ENCODE data around the gene CYP4F2.
"Not testable (repeated sequence)": the region's sequence is repeated elsewhere in the genome, so short reads cannot be mapped to it uniquely, and the experiment has no call there.

The CYP4F2 gene, protein sequence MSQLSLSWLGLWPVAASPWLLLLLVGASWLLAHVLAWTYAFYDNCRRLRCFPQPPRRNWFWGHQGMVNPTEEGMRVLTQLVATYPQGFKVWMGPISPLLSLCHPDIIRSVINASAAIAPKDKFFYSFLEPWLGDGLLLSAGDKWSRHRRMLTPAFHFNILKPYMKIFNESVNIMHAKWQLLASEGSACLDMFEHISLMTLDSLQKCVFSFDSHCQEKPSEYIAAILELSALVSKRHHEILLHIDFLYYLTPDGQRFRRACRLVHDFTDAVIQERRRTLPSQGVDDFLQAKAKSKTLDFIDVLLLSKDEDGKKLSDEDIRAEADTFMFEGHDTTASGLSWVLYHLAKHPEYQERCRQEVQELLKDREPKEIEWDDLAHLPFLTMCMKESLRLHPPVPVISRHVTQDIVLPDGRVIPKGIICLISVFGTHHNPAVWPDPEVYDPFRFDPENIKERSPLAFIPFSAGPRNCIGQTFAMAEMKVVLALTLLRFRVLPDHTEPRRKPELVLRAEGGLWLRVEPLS

GRCh38 chr19:15897738-15898276 lies at the start of gene CYP4F2:
Gene CYP4F2 (minus strand): TSS chr19:15898074. CDS start chr19:15897611, 463 bp downstream.
- no peak for DNase-seq (ENCODE audit: low read depth)

DNA sequence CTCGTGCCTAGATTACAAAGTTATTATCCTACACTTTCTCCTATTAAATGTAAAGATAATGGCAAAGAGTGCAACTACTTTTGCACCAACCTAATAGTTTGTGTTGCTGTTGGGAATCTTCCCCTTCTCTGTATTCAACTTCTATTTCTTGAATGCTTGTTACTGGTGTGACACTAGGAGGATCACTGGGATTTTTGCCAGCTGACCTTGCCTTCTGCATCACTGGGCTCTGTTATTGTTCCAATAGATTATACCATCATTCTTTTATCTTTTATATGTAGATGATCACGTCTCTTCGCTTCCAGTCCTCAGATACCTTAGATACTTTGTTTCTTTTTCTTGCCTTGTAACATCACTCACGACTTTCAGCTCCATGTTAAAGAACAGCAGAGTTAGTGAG lies 47.4 kb upstream of the CYP4F2 start:
- DNase-seq (ENCODE audit: low read depth): no peak

DNA sequence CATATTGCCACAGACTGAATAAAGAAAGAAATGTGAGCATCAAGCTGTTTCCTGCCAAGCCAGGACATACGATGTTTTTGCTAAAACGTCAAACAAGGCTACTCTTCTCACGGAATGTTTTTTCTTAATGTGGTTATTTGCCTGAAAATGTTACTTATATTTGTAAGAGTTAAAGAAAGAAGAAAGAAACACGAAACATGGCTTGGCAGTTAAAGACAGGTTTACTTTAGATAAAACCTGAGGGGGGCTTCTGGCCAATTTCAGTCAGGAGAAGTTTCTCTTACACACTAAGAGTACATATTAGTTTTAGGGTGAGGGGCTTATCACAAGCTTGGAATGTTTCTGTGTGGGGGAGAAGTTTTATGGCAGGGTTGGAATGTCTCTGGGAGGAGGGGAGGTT lies 46.5 kb upstream of the CYP4F2 start:
- DNase-seq (ENCODE audit: low read depth): no peak

- DNase-seq (ENCODE audit: low read depth): no peak
Observed at GRCh38 chr19:15937771-15938170, 39.9 kb upstream of the CYP4F2 start.

GRCh38 chr19:15936950-15937349 lies 39.1 kb upstream of the CYP4F2 start:
- DNase-seq (ENCODE audit: low read depth): no peak

GRCh38 chr19:15936173-15936572 lies 38.3 kb upstream of the CYP4F2 start:
- DNase-seq (ENCODE audit: low read depth): no peak

DNA sequence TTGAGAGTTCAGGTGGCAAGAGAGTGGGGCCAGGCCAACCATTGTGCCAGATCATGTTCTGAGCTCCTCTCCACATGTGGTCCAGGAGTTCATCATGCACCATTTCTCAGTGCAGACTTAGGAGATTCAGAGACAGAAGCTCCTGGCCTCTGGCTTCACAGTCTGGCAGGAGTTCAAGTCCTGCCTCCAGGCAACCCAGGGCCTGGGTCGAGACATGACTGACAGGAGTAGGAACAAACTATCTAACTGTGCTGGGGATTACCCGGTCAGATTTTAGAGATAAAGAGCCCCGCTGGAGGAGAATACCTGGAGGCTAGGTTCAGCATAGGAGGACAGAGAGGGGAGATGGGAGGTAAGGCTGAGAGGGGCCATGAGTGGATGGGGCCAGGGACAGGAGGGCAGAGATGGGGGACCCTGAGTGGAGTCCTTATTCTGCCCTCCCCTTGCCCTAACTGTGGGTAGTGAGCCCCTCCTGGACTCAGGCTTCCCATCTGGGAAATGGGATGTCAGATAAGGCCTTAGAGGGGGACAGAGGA lies 37.4 kb upstream of the CYP4F2 start:
- no peak for DNase-seq (ENCODE audit: low read depth)

DNA sequence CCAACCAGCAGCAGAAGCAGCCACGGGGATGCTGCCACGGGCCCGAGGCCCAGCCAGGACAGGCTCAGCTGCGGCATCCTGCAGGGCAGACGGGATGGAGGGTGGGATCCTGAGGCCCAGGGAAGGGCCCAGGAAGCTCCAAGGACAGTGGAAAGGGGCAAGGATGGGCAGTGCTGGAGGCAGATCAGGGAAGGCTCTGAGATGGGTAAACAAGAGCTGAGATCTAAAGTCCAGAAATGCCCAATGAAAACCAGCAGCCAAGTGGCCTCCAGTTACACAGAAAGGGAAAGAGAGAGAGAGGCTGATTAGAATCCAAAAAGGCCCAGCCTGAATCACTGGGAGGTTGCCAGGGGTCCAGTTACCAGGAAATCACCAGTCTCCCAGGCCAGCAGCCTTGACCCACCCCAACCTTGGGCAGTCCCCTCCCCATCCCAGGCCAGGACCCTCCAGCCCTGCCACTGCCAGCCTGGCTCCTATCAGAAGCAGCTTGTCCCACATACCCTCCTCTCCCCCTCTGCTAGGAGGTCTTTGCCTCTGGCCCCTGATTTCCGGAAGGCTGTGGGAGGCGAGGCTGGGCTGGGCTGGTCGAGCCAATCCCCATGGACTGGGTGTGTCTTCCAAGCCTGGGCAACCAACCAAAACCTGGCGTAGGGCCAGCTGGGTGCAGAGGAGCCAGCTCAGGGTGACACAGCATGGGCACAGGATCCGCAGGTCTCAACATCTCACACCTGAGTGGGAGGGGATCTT lies 36.6 kb upstream of the CYP4F2 start, which contains the start of gene CYP4F11:
CYP4F11 (minus strand) TSS at position 198 of the 747 bp plus-strand sequence; CDS start at position 77, 121 bp downstream.
- no peak for DNase-seq (ENCODE audit: low read depth)

- DNase-seq (ENCODE audit: low read depth): not testable (repeated sequence)
Observed at GRCh38 chr19:15933761-15934331, 36.0 kb upstream of the CYP4F2 start.

DNA sequence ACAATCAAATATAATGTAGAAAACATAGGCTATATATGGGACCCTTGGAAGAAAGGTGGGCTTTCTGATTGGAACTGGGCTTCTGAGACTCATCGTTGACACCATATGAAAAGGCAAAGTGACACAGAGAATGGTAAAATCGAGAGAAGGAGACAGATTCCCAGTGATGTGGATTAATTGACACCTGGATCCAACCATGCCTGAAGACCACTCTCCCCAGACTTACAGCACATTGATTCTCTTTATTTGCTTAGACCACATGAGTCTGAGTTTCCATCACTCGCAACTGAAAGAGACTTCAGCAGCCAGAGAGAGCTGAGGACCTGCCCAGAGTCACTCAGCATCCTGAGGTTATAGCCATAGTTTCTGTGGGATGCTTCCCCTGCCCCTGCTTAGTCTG lies 30.4 kb upstream of the CYP4F2 start:
- no peak for DNase-seq (ENCODE audit: low read depth)

- no peak for DNase-seq (ENCODE audit: low read depth)
Observed at GRCh38 chr19:15926484-15926883, 28.6 kb upstream of the CYP4F2 start.

- DNase-seq (ENCODE audit: low read depth): no peak
Observed at GRCh38 chr19:15923702-15924101, 25.8 kb upstream of the CYP4F2 start.

- DNase-seq (ENCODE audit: low read depth): no peak
Observed at GRCh38 chr19:15922021-15922420, 24.1 kb upstream of the CYP4F2 start.

GRCh38 chr19:15919243-15919642 lies 21.4 kb upstream of the CYP4F2 start:
- DNase-seq (ENCODE audit: low read depth): no peak

DNA sequence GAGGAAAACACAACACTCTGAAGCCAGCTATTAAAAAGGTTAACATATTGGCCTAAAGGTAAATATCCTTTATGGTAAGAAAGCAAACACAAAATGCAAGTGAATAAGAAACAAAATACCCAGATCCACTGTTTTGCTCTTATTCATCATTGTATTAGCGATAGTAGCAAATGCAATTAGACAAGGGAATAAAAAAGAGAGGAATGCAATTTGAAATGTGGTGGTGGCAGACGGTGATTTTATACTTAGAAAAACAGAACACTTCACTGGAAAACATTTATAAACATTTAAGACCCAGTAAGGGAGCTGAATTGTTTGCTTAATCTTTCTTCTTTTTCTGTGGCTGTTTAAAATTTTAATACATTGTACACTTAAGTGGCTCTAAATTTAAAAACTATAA lies 17.2 kb upstream of the CYP4F2 start:
- DNase-seq (ENCODE audit: low read depth): no peak

DNA sequence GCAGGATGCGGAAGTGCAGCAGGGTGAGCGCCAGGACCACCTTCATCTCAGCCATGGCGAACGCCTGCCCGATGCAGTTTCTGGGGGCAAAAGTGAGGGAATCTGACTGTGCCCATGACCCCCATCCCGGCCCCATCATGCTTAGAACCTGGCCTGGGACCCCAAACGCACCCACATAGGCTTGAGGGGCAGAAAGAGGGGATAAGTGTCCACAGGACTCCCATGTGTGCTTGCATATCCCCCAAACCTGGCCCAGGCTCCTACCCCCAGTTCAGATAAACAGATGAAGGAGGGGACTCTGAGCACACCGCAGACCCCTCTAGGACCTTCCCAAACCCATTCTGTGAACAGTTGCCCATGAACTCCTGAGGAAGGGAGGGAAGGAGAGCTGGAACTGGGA lies 16.0 kb upstream of the CYP4F2 start:
- DNase-seq (ENCODE audit: low read depth): no peak

GRCh38 chr19:15913384-15913783 lies 15.5 kb upstream of the CYP4F2 start:
- DNase-seq (ENCODE audit: low read depth): no peak

GRCh38 chr19:15911599-15912235 lies 13.8 kb upstream of the CYP4F2 start:
- no peak for DNase-seq (ENCODE audit: low read depth)

DNA sequence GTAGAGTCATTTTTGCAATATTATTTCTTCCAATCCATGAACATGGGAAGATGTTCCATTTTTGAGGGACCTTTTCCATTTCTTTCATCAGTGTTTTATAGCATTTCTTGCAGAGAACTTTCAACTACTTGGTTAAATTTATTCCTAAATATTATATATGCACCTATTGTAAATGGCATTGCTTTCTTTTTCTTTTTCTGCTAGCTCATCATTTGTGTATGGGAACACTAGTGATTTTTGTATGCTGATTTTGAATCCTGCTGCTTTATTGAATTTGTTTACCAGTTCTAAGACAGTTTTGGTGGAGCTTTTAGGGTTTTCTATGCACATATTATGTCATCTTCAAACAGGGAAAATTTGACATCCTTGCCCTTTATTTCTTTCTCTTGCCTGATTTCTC lies 7.2 kb upstream of the CYP4F2 start:
- no peak for DNase-seq (ENCODE audit: low read depth)

- DNase-seq (ENCODE audit: low read depth): not testable (repeated sequence)
Observed at GRCh38 chr19:15902898-15903297, 5.0 kb upstream of the CYP4F2 start.

DNA sequence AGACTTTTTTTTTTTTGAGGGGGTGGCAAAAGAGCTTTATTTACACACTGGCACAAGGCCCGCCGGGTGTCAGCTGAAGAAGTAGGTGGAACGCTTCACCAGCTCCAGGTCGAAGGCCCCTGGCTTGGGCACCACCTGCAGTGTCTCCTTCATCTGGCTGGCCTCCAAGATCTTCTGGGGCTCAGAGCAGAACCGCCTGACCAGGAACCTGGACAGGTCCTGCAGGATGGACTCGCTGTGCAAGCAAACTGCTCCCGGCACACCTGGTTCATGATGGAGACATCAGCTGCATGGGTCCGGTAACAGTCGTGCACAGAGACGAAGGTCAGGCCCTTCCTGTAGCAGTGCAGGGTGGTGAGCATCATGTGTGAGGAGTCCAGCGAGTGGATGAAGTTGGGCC lies 4.4 kb upstream of the CYP4F2 start:
- no peak for DNase-seq (ENCODE audit: low read depth)

DNA sequence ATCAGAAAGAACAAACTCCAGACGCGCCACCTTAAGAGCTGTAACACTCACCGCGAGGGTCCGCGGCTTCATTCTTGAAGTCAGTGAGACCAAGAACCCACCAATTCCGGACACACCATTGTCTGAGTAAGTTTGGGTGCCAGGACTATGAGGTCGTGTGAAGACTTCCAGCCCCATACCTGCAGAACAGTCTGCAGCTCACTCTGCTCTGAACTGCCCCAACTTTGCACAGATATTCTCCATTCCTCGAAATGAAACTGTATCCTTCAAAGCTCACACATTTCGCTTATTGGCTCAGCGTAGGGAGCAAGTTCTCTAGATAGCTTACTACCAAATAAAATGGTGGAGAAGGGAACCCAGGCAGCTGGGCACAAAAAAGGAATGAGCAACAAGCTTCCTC lies 2.6 kb upstream of the CYP4F2 start:
- DNase-seq (ENCODE audit: low read depth): no peak
